Duodenal mucosa (tissue), 2 donors: ENCODE data around the gene SLC7A1.

Experiments
- H3K27ac ChIP-seq: one replicate; pipeline ENCODE4 v1.7.0; 2013; ENCODE audit warnings: low read depth, low read length
- H3K27me3 ChIP-seq, 2 donors: one replicate each; pipeline ENCODE4 v1.7.0; 2013; ENCODE audit warnings: low read length in 2 of 2, control low read depth in 1 of 2; ENCODE audit not compliant: insufficient read depth in 2 of 2, control insufficient read depth in 1 of 2
- H3K36me3 ChIP-seq, 2 donors: one replicate each; pipeline ENCODE4 v1.7.0; 2013; ENCODE audit warnings: low read length in 2 of 2, control low read depth in 1 of 2; ENCODE audit not compliant: insufficient read depth in 2 of 2, control insufficient read depth in 1 of 2
- H3K4me1 ChIP-seq, 2 donors: one replicate each; pipeline ENCODE4 v1.7.0; 2013; ENCODE audit warnings: low read length in 2 of 2, control low read depth in 1 of 2; ENCODE audit not compliant: insufficient read depth in 2 of 2, control insufficient read depth in 1 of 2
- H3K4me3 ChIP-seq, 2 donors: one replicate each; pipeline ENCODE4 v1.7.0; 2013; ENCODE audit warnings: low read length in 2 of 2, low read depth in 1 of 2
- H3K9ac ChIP-seq, 2 donors: one replicate each; pipeline ENCODE4 v1.7.0; 2013; ENCODE audit warnings: low read length in 2 of 2, low read depth in 1 of 2
- H3K9me3 ChIP-seq, 2 donors: one replicate each; pipeline ENCODE4 v1.7.0; 2013; ENCODE audit warnings: low read length in 2 of 2, control low read depth in 1 of 2; ENCODE audit not compliant: control insufficient read depth in 1 of 2

Gene SLC7A1

GRCh38 chr13:29473166-29473565 is 122.3 kb downstream of the SLC7A1 start:
- no peaks in the 10 kb centered on the region for H3K36me3 ChIP-seq

DNA sequence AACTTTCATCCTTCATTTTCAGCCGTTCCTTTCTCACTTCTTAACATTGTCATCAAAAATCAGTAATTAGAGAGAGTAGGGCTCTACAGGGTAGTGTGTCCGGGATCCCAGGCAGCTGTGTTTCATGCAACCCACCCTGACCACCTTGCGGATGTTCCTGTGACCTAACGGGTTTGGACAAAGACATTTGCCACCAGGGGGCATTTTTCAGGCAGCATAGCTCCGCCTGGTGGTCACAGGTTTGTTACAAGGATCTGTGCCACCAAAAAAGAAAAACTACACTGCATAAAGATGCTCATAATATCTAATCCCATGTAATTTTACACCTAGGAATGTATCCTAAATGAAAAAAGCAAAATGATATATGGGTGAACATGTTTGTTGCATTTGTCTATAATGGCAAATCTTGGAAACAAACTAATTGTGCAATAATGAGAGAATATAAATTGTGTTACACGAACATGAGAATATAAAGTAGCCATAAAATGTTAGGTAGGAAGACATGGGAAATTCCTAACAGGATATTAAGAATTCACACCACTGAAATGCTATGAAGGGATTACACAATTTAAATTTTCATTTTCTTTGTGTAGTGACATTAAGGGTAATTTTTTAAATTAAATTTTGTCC is 123.0 kb downstream of the SLC7A1 start:
- Histone ChIP-seq H3K27me3 (no peaks in the 10 kb centered on the region), H3K27ac (no peak overlapping the region), H3K36me3 (no peaks in the 10 kb centered on the region), H3K9me3 (no peaks in the 10 kb centered on the region), H3K4me1 (no peaks in the 10 kb centered on the region), H3K4me3 (no peak overlapping the region), H3K9ac (no peak overlapping the region)

More at GRCh38 chr13:29473166-29473565, 122.3 kb downstream of the SLC7A1 start:
- H3K4me3 ChIP-seq: no peak overlapping the region
- no peak overlapping the region for H3K9ac ChIP-seq
- H3K4me1 ChIP-seq: no peaks in the 10 kb centered on the region
- H3K27me3 ChIP-seq: no peaks in the 10 kb centered on the region
- no peaks in the 10 kb centered on the region for H3K9me3 ChIP-seq
- no peak overlapping the region for H3K27ac ChIP-seq

- no peak overlapping the region for H3K4me3 ChIP-seq
- H3K4me1 ChIP-seq: no peaks in the 10 kb centered on the region
- H3K36me3 ChIP-seq: no peaks in the 10 kb centered on the region
- H3K9ac ChIP-seq: no peak overlapping the region
- no peak overlapping the region for H3K27ac ChIP-seq
- no peaks in the 10 kb centered on the region for H3K27me3 ChIP-seq
- no peaks in the 10 kb centered on the region for H3K9me3 ChIP-seq
Observed at GRCh38 chr13:29471551-29471950, 123.9 kb downstream of the SLC7A1 start.

- Histone ChIP-seq H3K27me3 (no peaks in the 10 kb centered on the region), H3K36me3 (no peaks in the 10 kb centered on the region), H3K4me3 (no peak overlapping the region), H3K4me1 (no peaks in the 10 kb centered on the region), H3K27ac (no peak overlapping the region), H3K9ac (no peak overlapping the region), H3K9me3 (no peaks in the 10 kb centered on the region)
Observed at GRCh38 chr13:29465741-29466293, 129.7 kb downstream of the SLC7A1 start.

GRCh38 chr13:29464105-29464679 is 131.3 kb downstream of the SLC7A1 start:
- no peaks in the 10 kb centered on the region for H3K4me1 ChIP-seq
- no peak overlapping the region for H3K27ac ChIP-seq
- H3K4me3 ChIP-seq: no peak overlapping the region
- no peaks in the 10 kb centered on the region for H3K9me3 ChIP-seq
- H3K27me3 ChIP-seq: no peaks in the 10 kb centered on the region
- H3K36me3 ChIP-seq: no peaks in the 10 kb centered on the region
- no peak overlapping the region for H3K9ac ChIP-seq

- Histone ChIP-seq H3K27me3 (no peaks in the 10 kb centered on the region), H3K9me3 (no peaks in the 10 kb centered on the region), H3K9ac (no peak overlapping the region), H3K4me1 (no peaks in the 10 kb centered on the region), H3K36me3 (no peaks in the 10 kb centered on the region), H3K27ac (no peak overlapping the region), H3K4me3 (no peak overlapping the region)
Observed at GRCh38 chr13:29459813-29460355, 135.6 kb downstream of the SLC7A1 start.
